Naive thymus-derived CD4-positive, alpha-beta T cell (primary cell): Measurements from ENCODE around the gene TTBK2. TPM values are rescaled to one million over a fixed set of nuclear protein-coding genes. Genes with fewer than 3 reads are reported as not detected.

ENCODE experiments used
- ATAC-seq: fragments of 150-1000 bp; cut with Tn5 transposase; 2 replicates; pipeline ENCODE4 v1.10.0; 2021; ENCODE audit warnings: mild to moderate bottlenecking, moderate library complexity
- CTCF ChIA-PET: fragments of 350-600 bp; sonication (Branson Sonifier 250); formaldehyde crosslinking; loops from one replicate; lab custom pipeline; 2021; ENCODE audit warnings: antibody characterized with exemption; lab: Charles Lee
- POLR2A ChIA-PET: fragments of 350-600 bp; sonication (Branson Sonifier 250); formaldehyde crosslinking; loops from one replicate; lab custom pipeline; 2021; ENCODE audit warnings: antibody characterized with exemption, inconsistent platforms; lab: Charles Lee
- DNase-seq, 9 donors: peaks; one replicate each; pipeline versions ENCODE4 v3.0.0 to v3.0.0-alpha.2; 2020 to 2022; ENCODE audit warnings: mixed read lengths in 1 of 9
- H3K27ac ChIP-seq: one replicate; pipeline ENCODE4 v1.7.0; 2013; ENCODE audit warnings: mild to moderate bottlenecking, low read depth, low read length, moderate library complexity
- H3K27me3 ChIP-seq, 2 donors: one replicate each; pipeline ENCODE4 v1.7.0; 2013; ENCODE audit warnings: low read length in 2 of 2, mild to moderate bottlenecking in 2 of 2, moderate library complexity in 2 of 2; ENCODE audit not compliant: control insufficient read depth in 2 of 2, insufficient read depth in 2 of 2
- H3K36me3 ChIP-seq, 3 experiments: 1 replicate in 2 of 3; 2 replicates in 1 of 3; pipeline ENCODE4 v1.7.0; 2013; ENCODE audit warnings: low read length in 3 of 3, mild to moderate bottlenecking in 3 of 3, moderate library complexity in 1 of 3; ENCODE audit not compliant: insufficient read depth in 3 of 3, control insufficient read depth in 2 of 3
- H3K4me1 ChIP-seq, 2 donors: one replicate each; pipeline ENCODE4 v1.7.0; 2013; ENCODE audit warnings: low read length in 2 of 2, mild to moderate bottlenecking in 2 of 2, moderate library complexity in 1 of 2; ENCODE audit not compliant: control insufficient read depth in 2 of 2, insufficient read depth in 2 of 2
- H3K4me3 ChIP-seq: 2 replicates; pipeline ENCODE4 v1.7.0; 2013; ENCODE audit warnings: mild to moderate bottlenecking, low read length
- H3K9me3 ChIP-seq, 3 experiments: 1 replicate in 2 of 3; 2 replicates in 1 of 3; pipeline ENCODE4 v1.7.0; 2013; ENCODE audit warnings: low read length in 3 of 3; ENCODE audit not compliant: control insufficient read depth in 2 of 3
- H3K27ac Mint-ChIP-seq, 9 donors: one replicate each; pipeline ENCODE4 v1.8.0; 2020 to 2022; ENCODE audit warnings: mixed read lengths in 9 of 9, mild to moderate bottlenecking in 8 of 9, moderate library complexity in 5 of 9, inconsistent platforms in 2 of 9
- H3K27me3 Mint-ChIP-seq, 5 donors: one replicate each; pipeline ENCODE4 v1.8.0; 2021 to 2022; ENCODE audit warnings: mixed read lengths in 5 of 5, mild to moderate bottlenecking in 1 of 5
- H3K36me3 Mint-ChIP-seq, 5 donors: one replicate each; pipeline ENCODE4 v1.8.0; 2020 to 2022; ENCODE audit warnings: mixed read lengths in 5 of 5, mild to moderate bottlenecking in 3 of 5, inconsistent platforms in 1 of 5
- H3K4me1 Mint-ChIP-seq, 7 donors: one replicate each; pipeline ENCODE4 v1.8.0; 2020 to 2022; ENCODE audit warnings: mixed read lengths in 7 of 7, mild to moderate bottlenecking in 3 of 7, inconsistent platforms in 1 of 7
- H3K4me3 Mint-ChIP-seq, 10 donors: one replicate each; pipeline ENCODE4 v1.8.0; 2020 to 2022; ENCODE audit warnings: mild to moderate bottlenecking in 10 of 10, mixed read lengths in 10 of 10, moderate library complexity in 6 of 10, inconsistent platforms in 2 of 10
- H3K9me3 Mint-ChIP-seq, 11 donors: one replicate each; pipeline ENCODE4 v1.8.0; 2020 to 2022; ENCODE audit warnings: mixed read lengths in 11 of 11, mild to moderate bottlenecking in 4 of 11, inconsistent platforms in 1 of 11, moderate library complexity in 1 of 11
- intact Hi-C, 2 donors: fragments of 100-400 bp; cut with micrococcal nuclease; formaldehyde crosslinking; loops; one replicate each; pipeline ENCODE4 v1.15.1; 2023
- polyA plus RNA-seq, 2 donors: library from polyadenylated mRNA; unstranded; fragments of 300-500 nt; fragmentation: Illumina TruSeq; gene quantifications; one replicate each; pipeline ENCODE4 v1.2.3, GENCODE V29; 2021
- total RNA-seq, 6 experiments: library from RNA in 5 of 6; stranded (reverse) in 5 of 6; gene quantifications; 1 replicate in 5 of 6; 2 replicates in 1 of 6; pipeline ENCODE4 v1.2.3 and lab custom pipeline; 2021 to 2026

The TTBK2 gene
- total and polyA plus RNA-seq, 7 experiments from 2014 or later, result 12.5 to 30.5 (median 26.1) TPM

DNA sequence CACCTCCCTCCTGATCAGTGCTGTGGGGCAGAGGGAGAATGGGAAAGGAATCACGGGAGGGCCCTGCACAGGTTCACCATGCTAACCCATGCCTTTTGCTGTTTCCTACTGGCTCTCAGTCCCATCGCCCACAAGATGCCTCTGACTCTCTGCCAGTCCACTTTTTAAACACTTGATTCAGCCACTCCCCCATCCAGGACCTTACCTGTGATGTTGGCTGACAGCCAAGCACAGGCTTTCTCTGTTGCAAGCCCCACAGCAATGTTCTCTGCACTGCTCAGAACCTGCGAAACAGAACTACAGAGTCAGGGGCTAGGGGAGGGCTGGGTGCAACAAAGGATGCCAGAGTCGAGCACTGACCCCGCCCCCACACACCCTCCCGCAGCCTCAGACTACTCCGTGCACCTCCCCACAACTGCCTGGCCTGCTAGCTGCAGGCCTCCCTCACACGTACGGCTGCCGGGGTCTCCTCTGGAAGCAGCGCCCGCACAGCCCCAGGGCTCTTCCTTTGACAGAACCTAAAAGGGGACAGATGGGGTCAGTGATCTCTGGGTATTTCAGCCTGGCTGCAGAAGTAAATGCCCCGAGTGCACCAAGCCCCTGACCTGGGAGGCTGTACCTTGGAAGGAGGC is 192.7 kb downstream of the TTBK2 start:
- Histone ChIP-seq H3K9me3 (no peaks in the 10 kb centered on the region), H3K36me3 (peaks cover 0 to 97% (median 17%) of the 10 kb centered on the region in 3 experiments), H3K27me3 (no peaks in the 10 kb centered on the region), H3K4me1 (no peaks in the 10 kb centered on the region), H3K4me3 (no peak overlapping the region), H3K27ac (no peak overlapping the region)
- peaks cover 0 to 5% (median 0%) of the 10 kb centered on the region in 7 donors for H3K4me1 Mint-ChIP-seq
- ChIA-PET POLR2A (no interaction called here), CTCF (no interaction called here)
- H3K27ac Mint-ChIP-seq, result peak overlapping the region in 1 of 9 donors; percentile 48
- peaks cover 14 to 46% (median 18%) of the 10 kb centered on the region in 5 donors for H3K36me3 Mint-ChIP-seq
- DNase-seq (no peak), ATAC-seq (no peak)
- no peak overlapping the region for H3K4me3 Mint-ChIP-seq
- intact Hi-C loops, result no loop called here
- H3K9me3 Mint-ChIP-seq, result no peaks in the 10 kb centered on the region
- no peaks in the 10 kb centered on the region for H3K27me3 Mint-ChIP-seq

DNA sequence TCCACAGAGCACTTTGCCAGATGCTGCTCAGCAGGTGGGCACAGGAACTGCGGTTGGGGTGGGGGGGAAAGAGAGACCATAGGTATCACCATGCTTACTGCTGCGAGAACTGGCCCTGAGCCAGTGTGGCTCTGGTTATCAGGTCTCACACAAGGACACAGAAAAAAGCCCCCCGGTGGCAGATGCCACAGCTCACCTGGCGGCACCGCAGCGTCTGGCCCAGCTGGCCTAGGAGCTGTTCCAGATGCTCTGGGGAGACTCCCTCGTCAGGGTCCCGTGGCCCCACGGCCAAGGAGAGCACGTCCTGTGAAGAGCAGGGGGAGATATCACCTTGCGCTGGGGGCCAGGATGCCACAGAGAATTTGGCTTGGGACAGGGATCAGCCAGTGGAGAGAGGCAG is 194.5 kb downstream of the TTBK2 start:
- H3K4me1 Mint-ChIP-seq, result peaks cover 0 to 4% (median 0%) of the 10 kb centered on the region in 7 donors
- H3K9me3 ChIP-seq, result no peaks in the 10 kb centered on the region
- no peak overlapping the region for H3K4me3 Mint-ChIP-seq
- DNase-seq (no peak), ATAC-seq (no peak)
- no peaks in the 10 kb centered on the region for H3K4me1 ChIP-seq
- peaks cover 0 to 89% (median 15%) of the 10 kb centered on the region in 3 experiments for H3K36me3 ChIP-seq
- ChIA-PET POLR2A (interaction anchor here (0.6 to 0.7 kb wide), 2 partner anchors 25 to 267 kb away, joined by 3 to 4 read pairs; no protein-coding TSS in a partner anchor), CTCF (no interaction called here)
- H3K9me3 Mint-ChIP-seq, result no peaks in the 10 kb centered on the region
- H3K27me3 ChIP-seq, result no peaks in the 10 kb centered on the region
- peaks cover 7 to 30% (median 9%) of the 10 kb centered on the region in 5 donors for H3K36me3 Mint-ChIP-seq
- no peaks in the 10 kb centered on the region for H3K27me3 Mint-ChIP-seq
- no peak overlapping the region for H3K27ac ChIP-seq
- no peak overlapping the region for H3K27ac Mint-ChIP-seq
- H3K4me3 ChIP-seq, result no peak overlapping the region
- intact Hi-C loops, result no loop called here

DNA sequence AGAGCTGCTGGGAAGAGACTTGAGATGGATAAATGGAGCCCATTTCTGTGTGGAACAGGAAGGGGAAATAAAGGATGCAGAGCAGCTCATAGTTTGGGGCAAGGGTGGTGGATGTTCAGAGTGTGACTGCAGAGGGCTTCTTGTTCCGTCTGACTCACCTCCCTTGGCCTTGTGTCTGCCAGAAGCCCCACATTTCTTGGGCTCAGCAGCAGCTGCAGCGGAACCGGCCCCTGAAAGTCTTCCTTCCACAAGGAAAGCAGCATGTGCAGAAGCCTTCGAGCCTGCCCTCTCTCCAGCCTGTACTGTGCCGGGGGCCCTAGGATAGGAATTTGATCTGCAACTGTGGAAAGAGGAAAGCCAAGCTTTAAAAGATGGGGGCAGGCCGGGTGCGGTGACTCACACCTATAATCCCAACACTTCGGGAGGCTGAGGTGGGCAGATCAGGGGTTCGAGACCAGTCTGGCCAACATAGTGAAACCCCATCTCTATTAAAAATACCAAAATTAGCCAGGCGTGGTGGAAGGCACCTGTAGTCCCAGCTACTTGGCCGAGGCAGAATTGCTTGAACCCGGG is 195.2 kb downstream of the TTBK2 start:
- intact Hi-C loops, result no loop called here
- ATAC-seq (no peak), DNase-seq (no peak)
- ChIA-PET CTCF (no interaction called here), POLR2A (interaction anchor here (0.7 kb wide), 1 partner anchor 25 kb away, joined by 4 read pairs; no protein-coding TSS in a partner anchor)
- no peak overlapping the region for H3K27ac Mint-ChIP-seq
- H3K4me1 Mint-ChIP-seq, result peaks cover 0 to 2% (median 0%) of the 10 kb centered on the region in 7 donors
- H3K4me1 ChIP-seq, result no peaks in the 10 kb centered on the region
- H3K36me3 Mint-ChIP-seq, result peaks cover 5 to 27% (median 9%) of the 10 kb centered on the region in 5 donors
- no peaks in the 10 kb centered on the region for H3K9me3 Mint-ChIP-seq
- H3K36me3 ChIP-seq, result peaks cover 0 to 83% (median 12%) of the 10 kb centered on the region in 3 experiments
- H3K27me3 Mint-ChIP-seq, result no peaks in the 10 kb centered on the region
- no peak overlapping the region for H3K4me3 ChIP-seq
- H3K27me3 ChIP-seq, result no peaks in the 10 kb centered on the region
- no peak overlapping the region for H3K4me3 Mint-ChIP-seq
- H3K9me3 ChIP-seq, result no peaks in the 10 kb centered on the region
- H3K27ac ChIP-seq, result no peak overlapping the region

DNA sequence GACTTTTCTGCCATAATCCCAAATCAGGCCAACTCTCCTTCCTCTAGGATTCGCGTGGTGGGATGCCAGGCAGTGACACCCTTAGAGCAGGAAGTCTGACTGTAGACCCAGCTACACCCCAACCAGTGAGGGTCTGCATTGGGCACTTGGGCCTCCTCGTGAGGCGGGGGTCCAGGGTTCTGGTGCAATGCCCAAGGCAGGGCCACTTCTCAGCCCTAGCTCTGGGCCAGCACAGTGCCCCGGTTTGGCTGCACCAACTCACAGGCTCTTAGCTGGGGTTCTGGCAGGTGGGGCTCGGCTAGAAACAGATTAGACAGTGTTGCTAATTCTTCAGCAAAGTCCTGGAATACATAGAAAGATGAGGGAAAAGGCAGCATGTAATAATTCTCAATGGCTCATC is 196.3 kb downstream of the TTBK2 start:
- DNase-seq (no peak), ATAC-seq (no peak)
- H3K27ac ChIP-seq, result no peak overlapping the region
- H3K27me3 ChIP-seq, result no peaks in the 10 kb centered on the region
- POLR2A ChIA-PET, result interaction anchor here (0.8 kb wide), 1 partner anchor 11 kb away, joined by 3 read pairs; no protein-coding TSS in a partner anchor
- no peaks in the 10 kb centered on the region for H3K9me3 ChIP-seq
- intact Hi-C loops, result no loop called here
- no peak overlapping the region for H3K4me3 ChIP-seq
- Mint-ChIP-seq H3K36me3 (peaks cover 4 to 29% (median 11%) of the 10 kb centered on the region in 5 donors), H3K4me3 (no peak overlapping the region), H3K4me1 (peaks cover 0 to 2% (median 0%) of the 10 kb centered on the region in 7 donors), H3K27me3 (no peaks in the 10 kb centered on the region), H3K9me3 (no peaks in the 10 kb centered on the region), H3K27ac (peak overlapping the region in 1 of 9 donors; percentile 40)
- H3K4me1 ChIP-seq, result no peaks in the 10 kb centered on the region
- CTCF ChIA-PET, result interaction anchor here (1.5 kb wide), 1 partner anchor 202 kb away, joined by 6 read pairs; no protein-coding TSS in a partner anchor
- peaks cover 0 to 84% (median 12%) of the 10 kb centered on the region in 3 experiments for H3K36me3 ChIP-seq

DNA sequence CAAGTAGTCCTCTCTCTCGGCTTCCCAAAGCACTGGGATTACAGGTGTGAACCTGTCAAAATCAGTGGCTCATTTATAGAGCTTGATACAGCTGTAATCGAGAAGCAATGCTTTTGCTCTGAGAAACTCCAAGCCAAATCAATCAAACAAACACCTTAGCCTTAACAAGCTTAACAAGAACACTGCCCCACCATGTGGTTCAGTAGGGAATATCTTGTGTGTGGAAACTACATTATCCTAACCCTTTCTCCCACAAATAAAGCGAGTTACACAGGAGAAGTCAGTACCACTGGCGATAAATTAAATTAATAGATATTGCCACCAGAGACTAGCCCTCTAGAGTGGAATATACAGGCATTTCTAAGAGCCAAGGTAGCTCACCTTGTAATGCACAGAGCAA is 197.5 kb downstream of the TTBK2 start:
- DNase-seq, result no peak
- intact Hi-C loops, result no loop called here
- Mint-ChIP-seq H3K9me3 (no peaks in the 10 kb centered on the region), H3K27ac (peak overlapping the region in 3 of 9 donors; percentile 34 to 67 (median 34)), H3K27me3 (no peaks in the 10 kb centered on the region), H3K4me1 (no peaks in the 10 kb centered on the region), H3K36me3 (peaks cover 0 to 29% (median 11%) of the 10 kb centered on the region in 5 donors), H3K4me3 (no peak overlapping the region)
- no peaks in the 10 kb centered on the region for H3K9me3 ChIP-seq
- no peak overlapping the region for H3K4me3 ChIP-seq
- H3K27ac ChIP-seq, result no peak overlapping the region
- CTCF ChIA-PET, result interaction anchor here (1.5 kb wide), 1 partner anchor 203 kb away, joined by 6 read pairs; no protein-coding TSS in a partner anchor
- POLR2A ChIA-PET, result interaction anchor here (0.6 kb wide), 1 partner anchor 70 kb away, joined by 3 read pairs; no protein-coding TSS in a partner anchor
- H3K27me3 ChIP-seq, result no peaks in the 10 kb centered on the region
- no peaks in the 10 kb centered on the region for H3K4me1 ChIP-seq
- no peak for ATAC-seq
- peaks cover 0 to 73% (median 12%) of the 10 kb centered on the region in 3 experiments for H3K36me3 ChIP-seq

DNA sequence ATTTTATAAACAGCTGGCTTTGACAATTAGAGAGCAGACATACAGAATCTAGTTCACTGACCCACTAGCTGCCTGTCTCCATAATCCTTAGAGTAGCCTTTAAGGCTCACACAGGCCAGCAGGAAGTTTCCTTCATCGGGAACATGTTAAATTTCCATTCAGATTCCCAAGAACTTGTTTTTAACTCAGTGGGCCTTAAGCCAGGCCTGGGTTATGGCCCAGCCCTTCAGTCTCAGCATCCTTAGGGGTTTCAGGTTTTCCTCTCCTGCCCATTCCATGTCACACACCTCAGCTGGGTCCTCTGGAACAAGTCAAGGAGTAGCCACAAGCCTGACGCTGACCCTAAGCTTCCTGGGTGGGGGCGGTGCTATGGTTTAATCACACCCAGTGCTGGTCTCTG is 198.7 kb downstream of the TTBK2 start:
- ATAC-seq (no peak), DNase-seq (no peak)
- intact Hi-C loops, result no loop called here
- Mint-ChIP-seq H3K27me3 (no peaks in the 10 kb centered on the region), H3K9me3 (no peaks in the 10 kb centered on the region), H3K4me3 (no peak overlapping the region), H3K27ac (no peak overlapping the region), H3K4me1 (no peaks in the 10 kb centered on the region), H3K36me3 (peaks cover 0 to 25% (median 10%) of the 10 kb centered on the region in 5 donors)
- Histone ChIP-seq H3K9me3 (no peaks in the 10 kb centered on the region), H3K36me3 (peaks cover 0 to 62% (median 7%) of the 10 kb centered on the region in 3 experiments), H3K27me3 (no peaks in the 10 kb centered on the region), H3K27ac (no peak overlapping the region), H3K4me3 (no peak overlapping the region), H3K4me1 (no peaks in the 10 kb centered on the region)
- CTCF ChIA-PET, result no interaction called here
- POLR2A ChIA-PET, result no interaction called here
